ENCODE data around the gene VWA8. TPM values are rescaled to one million over a fixed set of nuclear protein-coding genes. Genes with fewer than 3 reads are reported as not detected.
A peak's percentile ranks its signal among the peaks of the same experiment; 100 is the strongest.

The VWA8 gene
- total RNA-seq, 2 experiments from 2014 or later: 18.6 to 21.1 TPM

DNA sequence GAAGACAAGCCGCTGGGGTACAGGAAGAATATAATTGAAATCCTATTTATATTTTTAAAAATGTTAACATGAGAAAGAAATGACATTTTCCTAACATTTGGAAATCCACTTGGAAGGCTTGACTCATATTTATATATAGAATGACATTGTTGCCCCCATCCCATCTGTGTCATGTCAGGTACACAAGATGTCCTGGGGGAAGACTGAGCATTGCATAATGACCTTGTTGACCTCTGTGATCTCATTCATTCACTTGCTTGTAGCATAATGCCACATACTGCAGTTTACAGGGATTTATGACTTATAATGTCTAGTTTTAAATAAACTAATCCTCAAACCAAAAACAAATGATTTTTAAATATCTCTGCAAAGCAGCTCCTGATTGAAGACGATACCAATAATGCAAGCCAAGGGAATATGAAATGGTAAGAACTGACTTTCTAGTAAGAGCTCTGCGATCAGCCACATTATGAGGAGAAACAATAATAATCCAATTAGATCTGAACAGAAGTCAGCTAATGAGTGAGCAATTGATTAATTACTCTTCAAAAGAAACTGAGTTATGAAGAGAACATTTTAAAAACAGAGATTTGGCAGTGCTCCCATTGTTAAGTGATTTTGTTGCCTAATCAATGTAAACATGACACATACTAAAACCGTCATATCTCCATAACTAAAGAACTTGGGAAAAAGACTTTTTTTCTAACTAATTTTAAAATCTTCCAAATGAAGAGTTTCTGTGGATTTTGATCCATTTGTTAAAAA, 21.2 kb upstream of the VWA8 start:
- ATAC-seq (ENCODE audit: low read depth): no peak
- POLR2A ChIA-PET: no interaction called here
- H3K4me1 Mint-ChIP-seq: peaks cover 2% of the 10 kb centered on the region
- no peak for DNase-seq
- no peak overlapping the region for H3K27ac Mint-ChIP-seq
- H3K36me3 Mint-ChIP-seq: no peaks in the 10 kb centered on the region
- H3K9me3 Mint-ChIP-seq: peaks cover 2% of the 10 kb centered on the region
- H3K4me3 Mint-ChIP-seq: no peak overlapping the region
- H3K27me3 Mint-ChIP-seq: peaks cover 24% of the 10 kb centered on the region

DNA sequence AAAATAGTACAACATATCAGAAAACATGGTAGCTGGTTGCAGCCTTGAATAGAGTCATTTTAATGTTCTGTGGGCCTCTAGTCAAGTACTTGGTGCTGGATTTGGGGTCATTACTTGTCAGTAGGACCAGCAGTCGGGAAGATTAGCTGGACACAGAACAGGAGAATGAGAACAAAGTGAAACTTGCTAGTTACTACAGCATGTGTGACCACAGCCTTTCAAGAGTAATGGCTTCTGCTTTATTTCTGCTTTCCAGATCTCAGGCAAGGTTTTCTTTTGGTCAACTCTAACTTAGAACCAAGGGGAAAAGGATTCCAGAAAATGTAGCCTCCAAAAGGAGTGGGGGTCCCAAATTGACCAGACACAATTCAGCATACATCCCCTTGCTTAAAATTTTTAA, 17.1 kb upstream of the VWA8 start:
- POLR2A ChIA-PET: no interaction called here
- ATAC-seq (ENCODE audit: low read depth): no peak
- no peak overlapping the region for H3K27ac Mint-ChIP-seq

DNA sequence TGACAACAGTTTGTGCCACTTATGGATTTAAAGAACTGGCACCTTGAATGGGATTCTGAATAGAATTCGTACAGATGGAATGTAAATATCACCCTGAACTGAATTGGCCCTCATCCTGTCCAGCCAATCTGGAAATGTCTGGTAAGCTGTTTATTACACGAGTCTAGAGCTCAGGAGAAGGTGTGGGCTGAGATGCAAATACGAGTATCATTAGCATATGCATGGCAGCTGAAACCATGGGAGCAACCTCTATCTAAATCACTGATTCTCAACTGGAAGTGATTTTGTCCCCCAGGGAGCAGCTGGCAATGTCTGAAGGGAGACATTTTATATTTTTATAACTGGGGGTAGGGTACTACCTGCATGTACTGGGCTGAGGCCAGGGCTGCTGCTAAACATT, 15.6 kb upstream of the VWA8 start:
- no peak for ATAC-seq (ENCODE audit: low read depth)
- H3K4me1 Mint-ChIP-seq: peaks cover 7% of the 10 kb centered on the region
- H3K27ac Mint-ChIP-seq: no peak overlapping the region
- peaks cover 3% of the 10 kb centered on the region for H3K27me3 Mint-ChIP-seq
- no peak overlapping the region for H3K4me3 Mint-ChIP-seq
- peaks cover 2% of the 10 kb centered on the region for H3K9me3 Mint-ChIP-seq
- POLR2A ChIA-PET: no interaction called here
- H3K36me3 Mint-ChIP-seq: no peaks in the 10 kb centered on the region
- no peak for DNase-seq

More for the DNA sequence above, 17.1 kb upstream of the VWA8 start:
- DNase-seq: no peak
- no peak overlapping the region for H3K4me3 Mint-ChIP-seq
- H3K9me3 Mint-ChIP-seq: peaks cover 2% of the 10 kb centered on the region
- H3K36me3 Mint-ChIP-seq: no peaks in the 10 kb centered on the region
- H3K27me3 Mint-ChIP-seq: peaks cover 9% of the 10 kb centered on the region
- H3K4me1 Mint-ChIP-seq: peaks cover 2% of the 10 kb centered on the region

DNA sequence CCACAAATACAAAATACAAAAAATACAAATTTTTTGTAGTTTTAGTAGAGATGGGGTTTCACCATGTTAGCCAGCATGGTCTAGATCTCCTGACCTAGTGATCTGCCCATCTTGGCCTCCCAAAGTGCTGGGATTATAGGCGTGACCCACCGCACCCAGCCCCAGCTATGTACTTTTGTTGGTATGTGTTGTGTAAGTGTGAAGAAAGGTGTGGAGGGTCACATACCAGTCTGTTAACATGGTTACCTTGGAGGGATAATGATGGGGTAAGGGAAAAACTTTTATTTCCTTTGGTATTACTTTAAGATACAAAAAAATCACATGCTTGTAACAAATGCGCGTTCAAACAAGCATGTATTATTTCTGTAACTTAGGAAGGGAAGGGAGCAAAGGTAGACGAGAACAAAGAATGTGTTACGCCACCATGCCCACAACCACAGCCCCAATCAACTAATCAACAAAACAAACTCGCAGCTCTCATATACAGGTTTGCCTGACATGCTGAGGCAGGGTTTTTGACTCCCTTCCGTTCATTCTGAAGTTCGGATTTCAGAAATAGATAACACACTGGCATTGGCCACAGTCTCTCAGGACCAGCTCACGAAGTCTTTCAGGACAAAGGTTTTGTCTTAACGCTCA, 13.5 kb upstream of the VWA8 start:
- Mint-ChIP-seq H3K9me3 (peaks cover 2% of the 10 kb centered on the region), H3K27ac (no peak overlapping the region), H3K4me1 (peaks cover 15% of the 10 kb centered on the region), H3K4me3 (no peak overlapping the region), H3K36me3 (no peaks in the 10 kb centered on the region), H3K27me3 (no peaks in the 10 kb centered on the region)
- ATAC-seq (ENCODE audit: low read depth) (no peak), DNase-seq (no peak)
- POLR2A ChIA-PET: no interaction called here

DNA sequence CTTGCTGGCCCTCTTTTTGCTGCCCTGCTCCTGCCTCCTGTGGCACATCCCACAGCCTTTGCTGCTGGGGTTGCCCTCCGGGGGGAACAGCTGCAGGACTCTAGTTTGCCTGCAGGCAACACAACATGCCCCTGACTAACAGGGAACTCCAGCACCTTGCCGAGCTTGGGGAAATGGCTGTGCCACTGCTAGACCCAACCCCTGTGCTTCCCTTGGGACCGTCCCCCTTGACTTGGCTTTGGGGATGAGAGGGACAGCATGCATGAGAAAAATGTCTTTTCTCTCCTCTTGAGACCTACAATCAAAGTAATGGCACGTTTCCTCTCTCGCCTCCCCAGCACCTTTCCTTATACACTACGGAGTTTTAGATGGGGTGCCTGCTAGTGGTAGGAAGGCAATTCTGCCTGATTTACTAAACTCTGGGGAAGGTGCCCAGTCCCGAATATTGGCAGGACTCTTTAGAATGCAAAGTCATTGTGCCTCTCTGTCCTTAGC, 12.4 kb upstream of the VWA8 start:
- H3K4me1 Mint-ChIP-seq: peaks cover 15% of the 10 kb centered on the region
- no peaks in the 10 kb centered on the region for H3K36me3 Mint-ChIP-seq
- DNase-seq: no peak
- no peak overlapping the region for H3K4me3 Mint-ChIP-seq
- POLR2A ChIA-PET: no interaction called here
- H3K27ac Mint-ChIP-seq: no peak overlapping the region
- peaks cover 2% of the 10 kb centered on the region for H3K9me3 Mint-ChIP-seq
- H3K27me3 Mint-ChIP-seq: no peaks in the 10 kb centered on the region
- ATAC-seq (ENCODE audit: low read depth): no peak

DNA sequence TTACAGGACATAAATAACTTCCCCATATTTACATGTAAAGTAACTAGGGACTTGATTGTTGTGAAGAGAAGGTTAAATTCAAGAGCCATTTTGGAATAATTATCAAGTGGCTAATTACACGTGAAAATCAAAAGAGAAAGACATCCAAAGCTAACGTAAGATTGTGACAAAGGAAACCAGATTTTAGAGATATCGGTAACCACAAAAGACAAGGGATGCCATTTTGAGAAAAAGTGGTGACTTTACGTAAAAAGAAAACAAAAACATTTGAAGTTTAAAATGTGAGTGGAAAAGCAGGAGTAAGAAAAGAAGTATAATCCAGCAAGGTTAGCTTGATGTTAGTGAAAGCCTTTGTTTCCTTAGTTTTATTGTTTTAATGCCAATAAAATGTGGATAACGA, 10.9 kb upstream of the VWA8 start:
- DNase-seq (no peak), ATAC-seq (ENCODE audit: low read depth) (no peak)
- Mint-ChIP-seq H3K9me3 (no peaks in the 10 kb centered on the region), H3K27me3 (no peaks in the 10 kb centered on the region), H3K4me3 (no peak overlapping the region), H3K4me1 (peaks cover 14% of the 10 kb centered on the region), H3K36me3 (no peaks in the 10 kb centered on the region), H3K27ac (no peak overlapping the region)
- POLR2A ChIA-PET: interaction anchor here (0.6 to 1.6 kb wide), 2 partner anchors 10 to 48 kb away, joined by 4 read pairs; no protein-coding TSS in a partner anchor

DNA sequence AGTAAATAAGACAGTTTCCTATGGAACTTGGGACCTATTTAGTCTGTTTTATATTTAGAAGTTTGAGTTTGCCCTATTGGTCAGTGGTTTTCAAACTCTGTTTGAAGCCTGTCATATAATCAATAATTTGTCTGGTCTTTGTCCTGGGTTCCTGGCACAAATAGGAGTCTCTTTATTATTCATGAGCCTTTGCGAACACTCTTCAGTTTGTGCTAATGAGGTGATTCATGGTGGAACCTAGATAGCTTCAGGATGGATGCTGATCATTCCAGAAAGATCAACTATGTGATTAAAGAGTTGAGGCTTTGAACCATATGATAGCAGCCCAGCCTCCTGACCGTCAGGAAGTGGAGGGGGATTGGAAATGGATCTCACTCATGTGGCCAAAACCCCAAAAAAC, 10.0 kb upstream of the VWA8 start:
- H3K4me3 Mint-ChIP-seq: no peak overlapping the region

DNA sequence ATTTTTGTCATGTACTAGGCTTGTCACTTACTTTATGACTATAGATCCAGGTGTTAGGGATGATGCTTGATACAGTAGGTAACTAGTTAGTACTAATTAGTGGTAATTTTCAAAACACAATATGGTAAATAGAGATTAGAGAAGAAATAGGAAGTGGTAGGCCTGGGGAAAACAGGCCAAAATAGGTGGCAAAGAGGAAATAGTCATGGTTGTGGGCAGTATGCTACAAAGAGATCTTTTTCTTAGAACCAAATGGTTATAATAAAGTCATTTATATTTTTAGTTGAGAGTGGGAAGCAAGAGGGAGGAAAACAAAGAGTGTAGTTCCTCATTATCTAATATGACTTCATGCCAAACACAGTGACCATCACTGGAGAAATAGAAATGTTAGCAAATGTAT, 9.1 kb upstream of the VWA8 start:
- POLR2A ChIA-PET: no interaction called here
- Mint-ChIP-seq H3K9me3 (no peaks in the 10 kb centered on the region), H3K27me3 (no peaks in the 10 kb centered on the region), H3K4me3 (no peak overlapping the region), H3K27ac (no peak overlapping the region), H3K4me1 (peaks cover 14% of the 10 kb centered on the region), H3K36me3 (no peaks in the 10 kb centered on the region)
- no peak for DNase-seq
- no peak for ATAC-seq (ENCODE audit: low read depth)

More for the DNA sequence above, 10.0 kb upstream of the VWA8 start:
- no peaks in the 10 kb centered on the region for H3K9me3 Mint-ChIP-seq
- POLR2A ChIA-PET: interaction anchor here (1.6 kb wide), 1 partner anchor 9 kb away, joined by 4 read pairs; no protein-coding TSS in a partner anchor
- H3K4me1 Mint-ChIP-seq: peaks cover 14% of the 10 kb centered on the region
- H3K27ac Mint-ChIP-seq: no peak overlapping the region
- DNase-seq (no peak), ATAC-seq (ENCODE audit: low read depth) (no peak)
- no peaks in the 10 kb centered on the region for H3K36me3 Mint-ChIP-seq
- H3K27me3 Mint-ChIP-seq: no peaks in the 10 kb centered on the region

DNA sequence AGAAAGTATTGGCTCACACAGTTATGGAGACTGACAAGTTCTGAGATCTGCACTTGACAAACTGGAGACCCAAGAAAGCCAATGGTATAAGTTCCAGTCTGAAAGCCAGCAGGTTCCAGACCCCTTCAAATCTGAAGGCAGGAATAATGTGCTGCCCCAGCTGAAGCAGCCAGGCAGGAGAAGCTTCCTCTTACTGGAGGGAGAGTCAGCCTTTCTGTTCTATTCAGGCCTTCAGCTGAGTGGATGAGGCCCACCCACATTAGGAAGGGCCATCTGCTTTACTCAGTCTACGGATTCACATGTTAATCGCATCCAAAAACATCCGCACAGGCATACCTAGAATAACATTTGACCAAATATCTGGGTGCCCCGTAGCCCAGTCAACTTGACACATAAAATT, 8.2 kb upstream of the VWA8 start:
- DNase-seq (no peak), ATAC-seq (ENCODE audit: low read depth) (no peak)
- Mint-ChIP-seq H3K4me3 (no peak overlapping the region), H3K9me3 (no peaks in the 10 kb centered on the region), H3K4me1 (peaks cover 14% of the 10 kb centered on the region), H3K36me3 (no peaks in the 10 kb centered on the region), H3K27ac (no peak overlapping the region), H3K27me3 (no peaks in the 10 kb centered on the region)
- POLR2A ChIA-PET: no interaction called here

DNA sequence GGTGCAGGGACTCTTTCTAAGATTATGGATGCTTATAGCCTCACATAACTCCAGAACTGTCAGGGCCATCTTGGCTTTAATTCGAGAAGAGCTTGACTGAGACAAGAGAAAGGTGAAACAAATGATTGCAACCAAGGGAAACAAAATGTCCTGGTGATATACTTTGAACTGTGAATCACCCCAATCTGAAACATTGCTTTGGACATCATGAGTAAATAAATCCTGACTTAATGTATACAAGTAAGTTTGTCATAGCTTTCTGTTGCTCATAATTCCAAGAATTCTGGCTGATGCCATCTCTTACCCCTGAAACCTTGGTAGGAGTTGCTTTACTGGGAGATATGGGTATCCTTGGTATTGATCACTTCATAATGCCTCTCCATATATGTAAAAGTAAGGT, 5.8 kb upstream of the VWA8 start:
- Mint-ChIP-seq H3K27ac (no peak overlapping the region), H3K36me3 (no peaks in the 10 kb centered on the region), H3K27me3 (no peaks in the 10 kb centered on the region), H3K4me3 (no peak overlapping the region), H3K4me1 (peaks cover 14% of the 10 kb centered on the region), H3K9me3 (no peaks in the 10 kb centered on the region)
- no peak for ATAC-seq (ENCODE audit: low read depth)
- no peak for DNase-seq
- POLR2A ChIA-PET: no interaction called here

DNA sequence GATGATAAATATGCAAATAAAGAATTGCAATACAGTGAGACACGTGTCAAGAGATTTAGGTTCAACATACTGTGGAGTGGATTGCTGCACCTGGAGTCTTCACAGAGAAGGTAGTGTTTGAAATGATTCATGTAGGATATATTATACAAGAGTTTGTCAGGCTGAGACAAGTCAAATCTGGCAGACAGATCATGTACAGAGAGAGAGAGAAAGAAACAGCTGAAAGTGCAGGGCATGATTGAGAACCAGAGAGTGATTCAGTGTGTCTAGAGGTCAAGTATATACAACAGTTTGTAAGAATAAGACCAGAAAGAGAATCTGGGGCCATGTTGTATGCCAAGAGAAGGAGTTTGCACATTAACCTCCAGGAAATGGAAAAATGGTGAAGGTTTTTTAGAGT, 2.1 kb upstream of the VWA8 start:
- no peak overlapping the region for H3K4me3 Mint-ChIP-seq
- POLR2A ChIA-PET: no interaction called here
- ATAC-seq (ENCODE audit: low read depth) (no peak), DNase-seq (no peak)
- H3K4me1 Mint-ChIP-seq: peaks cover 23% of the 10 kb centered on the region
- no peaks in the 10 kb centered on the region for H3K36me3 Mint-ChIP-seq
- no peaks in the 10 kb centered on the region for H3K27me3 Mint-ChIP-seq
- no peaks in the 10 kb centered on the region for H3K9me3 Mint-ChIP-seq
- H3K27ac Mint-ChIP-seq: no peak overlapping the region

DNA sequence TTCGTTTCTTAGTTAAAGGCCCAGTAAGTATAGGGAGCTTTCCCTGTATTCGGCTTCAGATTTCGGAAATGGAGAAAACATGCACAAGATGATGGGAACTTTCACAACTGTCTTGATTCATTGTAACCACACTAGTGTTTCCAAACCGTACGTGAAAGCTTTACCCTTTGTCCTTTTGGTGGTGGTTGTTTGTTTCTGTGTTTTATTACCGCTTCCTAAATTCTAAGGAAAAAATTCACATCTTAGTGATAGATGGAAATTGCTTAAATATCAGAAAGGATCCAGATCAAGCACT, 504 bp upstream of the VWA8 start:
- Mint-ChIP-seq H3K9me3 (no peaks in the 10 kb centered on the region), H3K4me3 (peak overlapping the region; percentile 92), H3K4me1 (peaks cover 23% of the 10 kb centered on the region), H3K36me3 (peaks cover 2% of the 10 kb centered on the region), H3K27me3 (no peaks in the 10 kb centered on the region), H3K27ac (peak overlapping the region; percentile 93)
- DNase-seq (no peak), ATAC-seq (ENCODE audit: low read depth) (no peak)
- POLR2A ChIA-PET: interaction anchor here (0.5 to 1.9 kb wide), 8 partner anchors 10 to 92 kb away, joined by 3 to 7 read pairs (median 4); partner anchors contain the start of gene DGKH

DNA sequence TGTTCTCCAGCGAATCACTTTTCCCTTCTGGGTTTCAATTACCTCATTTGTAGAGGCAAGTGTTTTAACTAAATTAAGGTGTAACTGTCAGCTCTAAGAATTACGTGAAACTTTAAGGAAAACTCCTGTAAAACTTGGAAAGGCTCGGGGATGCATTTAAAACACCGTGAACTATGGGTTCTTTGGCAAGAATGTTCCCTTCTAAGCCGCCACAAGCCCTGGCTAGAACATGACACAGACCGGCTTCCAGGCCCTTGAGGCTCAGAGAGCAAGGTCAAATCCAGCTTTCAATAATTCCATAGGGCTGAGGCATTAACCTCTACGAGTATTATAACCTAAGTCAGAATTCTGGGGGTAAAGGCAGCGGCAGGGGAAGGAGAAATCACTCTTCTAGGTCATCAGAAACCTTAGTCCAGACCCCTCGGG, 685 bp downstream of the VWA8 start:
- H3K4me1 Mint-ChIP-seq: peaks cover 23% of the 10 kb centered on the region
- POLR2A ChIA-PET: interaction anchor here (0.6 to 1.9 kb wide), 5 partner anchors 10 to 992 kb away, joined by 3 to 7 read pairs (median 3); partner anchors contain the start of gene DGKH
- H3K9me3 Mint-ChIP-seq: no peaks in the 10 kb centered on the region
- ATAC-seq (ENCODE audit: low read depth) (no peak), DNase-seq (no peak)
- H3K27ac Mint-ChIP-seq: peak overlapping the region; percentile 93
- H3K36me3 Mint-ChIP-seq: peaks cover 2% of the 10 kb centered on the region
- H3K4me3 Mint-ChIP-seq: peak overlapping the region; percentile 92
- no peaks in the 10 kb centered on the region for H3K27me3 Mint-ChIP-seq

DNA sequence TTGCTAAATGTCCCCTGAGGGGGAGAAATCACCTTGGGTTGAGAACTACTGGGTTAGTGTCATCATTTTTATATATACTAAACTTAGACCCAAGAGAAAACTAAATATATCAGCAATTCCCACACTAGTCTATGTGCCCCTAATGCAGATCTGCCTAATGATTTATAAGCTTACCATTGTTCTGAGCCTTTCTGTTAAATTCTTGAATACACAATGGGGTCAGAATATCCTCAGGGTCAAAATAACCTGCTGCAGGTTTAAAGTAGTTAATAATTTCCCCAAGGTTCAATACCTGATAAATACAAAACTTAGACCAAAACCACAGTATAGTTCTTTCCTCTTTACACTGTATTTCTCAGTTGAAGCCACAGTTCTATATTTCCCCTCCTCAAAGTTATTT, 4.6 kb downstream of the VWA8 start:
- Mint-ChIP-seq H3K9me3 (no peaks in the 10 kb centered on the region), H3K4me1 (peaks cover 15% of the 10 kb centered on the region), H3K4me3 (no peak overlapping the region), H3K27me3 (no peaks in the 10 kb centered on the region), H3K36me3 (peaks cover 12% of the 10 kb centered on the region), H3K27ac (no peak overlapping the region)
- ATAC-seq (ENCODE audit: low read depth) (no peak), DNase-seq (no peak)
- POLR2A ChIA-PET: no interaction called here

Data from activated naive CD8-positive, alpha-beta T cell treated with anti-CD3 and anti-CD28 coated beads, Interleukin-2, amount 10 ng/mL, durations not matched to agents 7 days and 5 days (primary cell).